DND-41 (cell line): ENCODE results near the gene NBEA.

Source experiments
- ATAC-seq: fragments of 200-7000 bp; cut with Tn5 transposase; 3 replicates; pipeline ENCODE4 v1.9.1; 2021; ENCODE audit warnings: low read depth; ENCODE audit not compliant: insufficient read depth
- DNase-seq: peaks from one replicate; pipeline ENCODE4 v3.0.0-alpha.2; 2020
- H2AFZ ChIP-seq: 2 replicates; pipeline ENCODE4 v1.6.0; 2012; ENCODE audit warnings: low read depth, low read length
- H3K27ac ChIP-seq: 2 replicates; pipeline ENCODE4 v1.5.1; 2012; ENCODE audit warnings: low read length, inconsistent platforms
- H3K27me3 ChIP-seq: fragments of 200-600 bp; sonication (generic); 2 replicates; pipeline ENCODE4 v1.6.0; 2012; ENCODE audit warnings: low read length, mild to moderate bottlenecking, inconsistent platforms; ENCODE audit not compliant: insufficient read depth, poor library complexity
- H3K36me3 ChIP-seq: 2 replicates; pipeline ENCODE4 v1.5.1; 2012; ENCODE audit warnings: low read length, inconsistent platforms; ENCODE audit not compliant: insufficient read depth
- H3K4me1 ChIP-seq: 2 replicates; pipeline ENCODE4 v1.5.1; 2012; ENCODE audit warnings: mild to moderate bottlenecking, low read length; ENCODE audit not compliant: insufficient read depth
- H3K4me2 ChIP-seq: 2 replicates; pipeline ENCODE4 v1.6.0; 2012; ENCODE audit warnings: mild to moderate bottlenecking, moderate library complexity, low read length, inconsistent platforms; ENCODE audit not compliant: insufficient read depth
- H3K4me3 ChIP-seq, 2 experiments: fragments of 200-600 bp in 1 of 2; shearing (Covaris generic) in 1 of 2; 2 replicates each; pipeline ENCODE4 v1.5.1; 2012 to 2016; ENCODE audit warnings: inconsistent platforms in 2 of 2, low read length in 2 of 2, mild to moderate bottlenecking in 2 of 2, low read depth in 1 of 2, moderate library complexity in 1 of 2
- H3K79me2 ChIP-seq: 2 replicates; pipeline ENCODE4 v1.6.0; 2012; ENCODE audit warnings: low read length, inconsistent platforms; ENCODE audit not compliant: insufficient read depth
- H3K9ac ChIP-seq: 2 replicates; pipeline ENCODE4 v1.6.0; 2012; ENCODE audit warnings: low read depth, mild to moderate bottlenecking, inconsistent platforms, low read length, moderate library complexity
- H3K9me3 ChIP-seq: 2 replicates; pipeline ENCODE4 v1.5.1; 2012; ENCODE audit warnings: low read length, moderate library complexity, mild to moderate bottlenecking, inconsistent platforms; ENCODE audit not compliant: insufficient read depth, severe bottlenecking
- H4K20me1 ChIP-seq: 2 replicates; pipeline ENCODE4 v1.6.0; 2012; ENCODE audit warnings: low read length; ENCODE audit not compliant: insufficient read depth
- EZH2 ChIP-seq: IDR thresholded peaks from 3 replicates; pipeline ENCODE4 v1.6.1; 2012; ENCODE audit warnings: borderline replicate concordance, low read depth, mild to moderate bottlenecking, moderate library complexity, low read length, inconsistent platforms; ENCODE audit not compliant: severe bottlenecking
- TF ChIP-seq, protein P1 (sequence below): IDR thresholded peaks from 2 replicates; pipeline ENCODE4 v1.5.1; 2012; ENCODE audit warnings: borderline replicate concordance, low read length, moderate library complexity, mild to moderate bottlenecking; ENCODE audit not compliant: poor library complexity, severe bottlenecking; ENCODE audit errors: extremely low read depth

Gene NBEA

DNA sequence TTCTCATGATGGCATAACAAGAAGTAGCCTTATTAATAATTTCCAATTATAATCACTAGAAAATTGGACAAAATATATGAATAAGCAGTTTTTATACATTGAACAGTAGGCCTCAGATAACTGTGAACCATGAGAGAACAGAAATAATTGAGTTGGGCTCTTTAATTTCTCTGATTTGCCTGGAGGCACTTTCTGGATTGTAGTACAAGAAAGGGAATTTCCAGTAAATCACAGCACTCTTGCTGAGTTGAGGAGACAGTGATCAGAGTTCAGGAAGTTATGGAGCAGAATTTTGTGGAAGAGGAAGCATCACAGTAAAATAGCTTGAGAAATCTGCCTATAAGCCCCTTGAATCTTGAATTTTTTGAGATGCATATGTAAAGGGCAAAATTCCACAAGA is 318.2 kb downstream of the NBEA start:
- Histone ChIP-seq H3K9me3 (peaks cover 14% of the 10 kb centered on the region), H3K27ac (no peak overlapping the region), H4K20me1 (no peaks in the 10 kb centered on the region), H3K9ac (no peak overlapping the region), H3K79me2 (no peaks in the 10 kb centered on the region), H3K27me3 (no peaks in the 10 kb centered on the region), H3K36me3 (no peaks in the 10 kb centered on the region), H3K4me1 (no peaks in the 10 kb centered on the region), H3K4me3 (no peak overlapping the region), H3K4me2 (no peak overlapping the region), H2AFZ (no peak overlapping the region)
- DNase-seq (no peak), ATAC-seq (no peak)
- TF ChIP-seq EZH2, result no peak
- TF ChIP-seq, protein P1, sequence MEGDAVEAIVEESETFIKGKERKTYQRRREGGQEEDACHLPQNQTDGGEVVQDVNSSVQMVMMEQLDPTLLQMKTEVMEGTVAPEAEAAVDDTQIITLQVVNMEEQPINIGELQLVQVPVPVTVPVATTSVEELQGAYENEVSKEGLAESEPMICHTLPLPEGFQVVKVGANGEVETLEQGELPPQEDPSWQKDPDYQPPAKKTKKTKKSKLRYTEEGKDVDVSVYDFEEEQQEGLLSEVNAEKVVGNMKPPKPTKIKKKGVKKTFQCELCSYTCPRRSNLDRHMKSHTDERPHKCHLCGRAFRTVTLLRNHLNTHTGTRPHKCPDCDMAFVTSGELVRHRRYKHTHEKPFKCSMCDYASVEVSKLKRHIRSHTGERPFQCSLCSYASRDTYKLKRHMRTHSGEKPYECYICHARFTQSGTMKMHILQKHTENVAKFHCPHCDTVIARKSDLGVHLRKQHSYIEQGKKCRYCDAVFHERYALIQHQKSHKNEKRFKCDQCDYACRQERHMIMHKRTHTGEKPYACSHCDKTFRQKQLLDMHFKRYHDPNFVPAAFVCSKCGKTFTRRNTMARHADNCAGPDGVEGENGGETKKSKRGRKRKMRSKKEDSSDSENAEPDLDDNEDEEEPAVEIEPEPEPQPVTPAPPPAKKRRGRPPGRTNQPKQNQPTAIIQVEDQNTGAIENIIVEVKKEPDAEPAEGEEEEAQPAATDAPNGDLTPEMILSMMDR, result no peak

DNA sequence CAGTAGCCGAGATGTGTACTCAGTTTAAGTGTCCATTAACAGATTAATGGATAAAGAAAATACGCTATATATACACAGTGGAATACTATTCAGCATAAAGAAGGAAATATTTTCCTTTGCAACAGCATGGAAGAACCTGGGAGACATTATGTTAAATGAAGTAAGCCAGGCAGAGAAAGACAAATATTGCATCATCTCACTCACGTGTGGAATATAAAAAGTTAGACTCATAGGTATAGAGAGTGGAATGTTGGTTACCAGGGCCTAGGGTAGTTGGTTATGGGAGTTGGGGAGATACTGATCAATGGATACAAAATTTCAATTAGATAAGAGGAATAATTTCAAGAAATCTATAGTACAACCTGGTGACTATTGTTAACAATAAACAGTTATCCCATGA is 324.3 kb downstream of the NBEA start:
- no peaks in the 10 kb centered on the region for H3K27me3 ChIP-seq
- DNase-seq (no peak), ATAC-seq (no peak)
- H3K9ac ChIP-seq, result no peak overlapping the region
- peaks cover 5% of the 10 kb centered on the region for H3K9me3 ChIP-seq
- H3K4me3 ChIP-seq, result no peak overlapping the region
- TF ChIP-seq EZH2, result no peak
- TF ChIP-seq, protein P1, result no peak
- no peaks in the 10 kb centered on the region for H3K36me3 ChIP-seq
- no peaks in the 10 kb centered on the region for H3K79me2 ChIP-seq
- no peak overlapping the region for H2AFZ ChIP-seq
- H4K20me1 ChIP-seq, result no peaks in the 10 kb centered on the region
- no peaks in the 10 kb centered on the region for H3K4me1 ChIP-seq
- H3K27ac ChIP-seq, result no peak overlapping the region
- H3K4me2 ChIP-seq, result no peak overlapping the region

DNA sequence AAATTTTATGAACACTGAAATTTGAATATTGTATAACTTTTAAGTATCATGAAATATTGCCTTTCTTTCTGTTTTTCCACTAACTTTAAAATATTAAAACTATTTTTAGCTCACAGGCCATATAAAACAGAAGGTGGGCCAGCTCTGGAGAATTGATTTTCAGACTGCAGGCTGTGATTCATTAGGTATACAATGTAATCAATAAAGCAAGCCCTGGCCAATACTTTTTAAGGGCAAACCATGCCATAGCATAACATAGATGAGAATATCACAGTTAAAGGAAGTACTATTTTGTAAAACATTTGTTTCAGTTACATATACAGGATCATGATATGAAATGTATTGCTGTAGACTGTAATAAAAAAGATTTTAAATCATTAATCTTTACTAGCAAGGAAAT is 336.8 kb downstream of the NBEA start:
- Histone ChIP-seq H3K4me1 (no peaks in the 10 kb centered on the region), H2AFZ (no peak overlapping the region), H3K27ac (no peak overlapping the region), H3K4me2 (no peak overlapping the region), H3K9ac (no peak overlapping the region), H3K36me3 (no peaks in the 10 kb centered on the region), H3K9me3 (no peaks in the 10 kb centered on the region), H4K20me1 (no peaks in the 10 kb centered on the region), H3K79me2 (no peaks in the 10 kb centered on the region), H3K4me3 (no peak overlapping the region), H3K27me3 (no peaks in the 10 kb centered on the region)
- TF ChIP-seq EZH2, result no peak
- TF ChIP-seq, protein P1, result no peak
- DNase-seq (no peak), ATAC-seq (no peak)

DNA sequence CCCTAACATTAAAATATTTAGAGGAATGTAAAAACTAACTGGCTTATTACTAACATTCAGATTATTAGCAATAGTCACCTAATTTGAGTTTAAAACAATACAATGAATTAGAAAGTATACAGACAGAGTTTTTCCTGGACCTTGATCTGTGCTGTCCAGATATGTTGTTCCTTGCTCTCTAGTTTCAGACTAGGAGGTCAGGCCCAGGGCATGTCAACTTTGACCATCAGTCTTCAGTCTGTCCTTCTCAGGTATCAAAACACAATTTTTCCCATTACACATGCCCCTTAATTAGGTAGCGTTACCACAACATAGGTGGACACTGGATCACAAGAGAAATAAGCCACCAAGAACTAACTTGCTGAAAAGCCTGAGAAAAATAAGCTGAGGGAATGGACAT is 337.4 kb downstream of the NBEA start:
- Histone ChIP-seq H3K79me2 (no peaks in the 10 kb centered on the region), H3K9me3 (no peaks in the 10 kb centered on the region), H2AFZ (no peak overlapping the region), H3K9ac (no peak overlapping the region), H3K4me3 (no peak overlapping the region), H3K4me2 (no peak overlapping the region), H3K4me1 (no peaks in the 10 kb centered on the region), H3K36me3 (no peaks in the 10 kb centered on the region), H4K20me1 (no peaks in the 10 kb centered on the region), H3K27me3 (no peaks in the 10 kb centered on the region), H3K27ac (no peak overlapping the region)
- no peak for DNase-seq
- no peak for TF ChIP-seq EZH2
- TF ChIP-seq, protein P1, result no peak
- ATAC-seq, result no peak
